Osteoblast (primary cell): Measurements from ENCODE around the gene SHOC2. TPM values are rescaled to one million over a fixed set of nuclear protein-coding genes. Genes with fewer than 3 reads are reported as not detected.

ENCODE experiments used
- DNase-seq: peaks from one replicate; pipeline ENCODE4 v3.0.0; 2011; ENCODE audit warnings: low spot score, mixed read lengths; ENCODE audit not compliant: insufficient read length; ENCODE audit errors: missing footprints
- H2AFZ ChIP-seq: 2 replicates; pipeline ENCODE4 v1.6.0; 2011; ENCODE audit warnings: mild to moderate bottlenecking, low read length
- H3K27ac ChIP-seq: 2 replicates; pipeline ENCODE4 v1.5.1; 2011; ENCODE audit warnings: mild to moderate bottlenecking, low read depth, low read length, moderate library complexity
- H3K27me3 ChIP-seq: 2 replicates; pipeline ENCODE4 v1.6.0; 2012; ENCODE audit warnings: mild to moderate bottlenecking, control low read depth, inconsistent platforms, low read length, moderate library complexity; ENCODE audit not compliant: insufficient read depth
- H3K36me3 ChIP-seq: 2 replicates; pipeline ENCODE4 v1.5.1; 2011; ENCODE audit warnings: mild to moderate bottlenecking, low read length, control low read depth, moderate library complexity; ENCODE audit not compliant: insufficient read depth
- H3K4me1 ChIP-seq: 2 replicates; pipeline ENCODE4 v1.5.1; 2011; ENCODE audit warnings: mild to moderate bottlenecking, low read length, control low read depth, moderate library complexity; ENCODE audit not compliant: insufficient read depth
- H3K4me2 ChIP-seq: 2 replicates; pipeline ENCODE4 v1.6.0; 2011; ENCODE audit warnings: mild to moderate bottlenecking, low read length; ENCODE audit not compliant: insufficient read depth
- H3K4me3 ChIP-seq: fragments of 200-600 bp; sonication (generic); 3 replicates; pipeline ENCODE4 v1.5.1; 2012; ENCODE audit warnings: mild to moderate bottlenecking, low read length, inconsistent platforms; ENCODE audit not compliant: insufficient read depth
- H3K79me2 ChIP-seq: 2 replicates; pipeline ENCODE4 v1.6.0; 2012; ENCODE audit warnings: mild to moderate bottlenecking, low read length, control low read depth, inconsistent platforms; ENCODE audit not compliant: insufficient read depth
- H3K9me3 ChIP-seq: 2 replicates; pipeline ENCODE4 v1.5.1; 2011; ENCODE audit warnings: low read depth, low read length, control low read depth
- H4K20me1 ChIP-seq: 2 replicates; pipeline ENCODE4 v1.6.0; 2012; ENCODE audit warnings: mild to moderate bottlenecking, low read length, control low read depth; ENCODE audit not compliant: insufficient read depth
- CTCF ChIP-seq: IDR thresholded peaks from 2 replicates; pipeline ENCODE4 v1.5.1; 2011; ENCODE audit warnings: mild to moderate bottlenecking, low read depth, low read length, moderate library complexity; ENCODE audit errors: extremely low read depth
- total RNA-seq: library from RNA; depleted of rRNA; stranded (reverse); fragments of >200 nt; gene quantifications from 2 replicates; pipeline ENCODE4 v1.2.3, GENCODE V29; 2012

Gene SHOC2
- total RNA-seq, 1 donor: 73.8 TPM

GRCh38 chr10:110944792-110945396 is 25.5 kb downstream of the SHOC2 start:
- Histone ChIP-seq H3K4me3 (peak overlapping the region; percentile 21), H3K36me3 (peaks cover 10% of the 10 kb centered on the region), H3K27me3 (no peaks in the 10 kb centered on the region), H4K20me1 (peaks cover 31% of the 10 kb centered on the region), H3K4me1 (peaks cover 28% of the 10 kb centered on the region), H2AFZ (no peak overlapping the region), H3K4me2 (peak overlapping the region; percentile 56), H3K79me2 (peaks cover 95% of the 10 kb centered on the region), H3K9me3 (no peaks in the 10 kb centered on the region), H3K27ac (peak overlapping the region; percentile 36)
- no peak for DNase-seq
- no peak for TF ChIP-seq CTCF

- H3K4me1 ChIP-seq: peaks cover 28% of the 10 kb centered on the region
- H3K27ac ChIP-seq: no peak overlapping the region
- H3K9me3 ChIP-seq: no peaks in the 10 kb centered on the region
- no peak overlapping the region for H3K4me2 ChIP-seq
- peaks cover 26% of the 10 kb centered on the region for H4K20me1 ChIP-seq
- no peak for DNase-seq
- H3K4me3 ChIP-seq: no peak overlapping the region
- TF ChIP-seq CTCF: no peak
- H2AFZ ChIP-seq: no peak overlapping the region
- H3K79me2 ChIP-seq: peaks cover 95% of the 10 kb centered on the region
- H3K36me3 ChIP-seq: peaks cover 10% of the 10 kb centered on the region
- H3K27me3 ChIP-seq: no peaks in the 10 kb centered on the region
Observed at GRCh38 chr10:110946496-110946895, 27.1 kb downstream of the SHOC2 start.

DNA sequence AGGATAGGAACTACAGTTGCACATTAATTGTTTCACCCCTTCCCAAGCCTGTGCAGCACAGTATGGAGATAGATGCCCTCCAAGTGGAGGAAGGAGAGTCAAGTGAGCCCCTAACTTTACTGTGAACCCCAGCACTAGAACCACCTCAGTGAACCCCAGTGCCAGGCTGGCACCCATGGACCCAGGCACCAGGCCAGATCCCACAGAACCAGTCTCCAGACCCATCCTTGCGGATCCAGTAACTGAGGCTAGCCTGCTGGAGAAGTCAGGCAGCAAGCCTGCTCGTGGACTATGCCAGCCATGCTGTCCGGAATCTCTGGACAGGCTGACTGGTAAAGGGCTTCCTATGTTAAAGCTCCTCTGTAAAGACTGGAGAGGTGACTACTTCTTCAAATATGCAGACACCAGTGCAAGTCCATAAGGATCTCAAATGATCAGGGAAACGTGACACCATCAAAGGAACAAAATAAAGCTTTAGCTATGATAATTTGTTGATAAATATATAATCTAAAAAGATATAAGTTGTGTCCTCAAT is 27.7 kb downstream of the SHOC2 start:
- H3K4me1 ChIP-seq: peaks cover 28% of the 10 kb centered on the region
- no peak for TF ChIP-seq CTCF
- peaks cover 26% of the 10 kb centered on the region for H4K20me1 ChIP-seq
- H3K9me3 ChIP-seq: no peaks in the 10 kb centered on the region
- H3K27me3 ChIP-seq: no peaks in the 10 kb centered on the region
- no peak overlapping the region for H3K4me3 ChIP-seq
- no peak for DNase-seq
- no peak overlapping the region for H3K4me2 ChIP-seq
- peaks cover 96% of the 10 kb centered on the region for H3K79me2 ChIP-seq
- H3K36me3 ChIP-seq: peaks cover 10% of the 10 kb centered on the region
- no peak overlapping the region for H3K27ac ChIP-seq
- H2AFZ ChIP-seq: no peak overlapping the region

- Histone ChIP-seq H3K4me1 (peaks cover 10% of the 10 kb centered on the region), H2AFZ (no peak overlapping the region), H3K27ac (no peak overlapping the region), H3K4me3 (no peak overlapping the region), H3K36me3 (peaks cover 4% of the 10 kb centered on the region), H3K27me3 (no peaks in the 10 kb centered on the region), H3K4me2 (no peak overlapping the region), H3K79me2 (peaks cover 93% of the 10 kb centered on the region), H4K20me1 (peaks cover 19% of the 10 kb centered on the region), H3K9me3 (no peaks in the 10 kb centered on the region)
- DNase-seq: no peak
- TF ChIP-seq CTCF: no peak
Observed at GRCh38 chr10:110951381-110951780, 32.0 kb downstream of the SHOC2 start.
